OCI-LY1 (cell line): ENCODE results near the gene CIZ1.

ENCODE experiments used
- H2AFZ ChIP-seq: fragments of 200-600 bp; sonication (generic), shearing (Covaris generic); 2 replicates; pipeline ENCODE4 v1.6.0; 2014; ENCODE audit warnings: antibody characterized with exemption, mild to moderate bottlenecking, low read length
- H3F3A ChIP-seq: fragments of 200-600 bp; sonication (generic), shearing (Covaris generic); 2 replicates; pipeline ENCODE4 v1.6.0; 2014; ENCODE audit warnings: mild to moderate bottlenecking, antibody characterized with exemption, low read length, moderate library complexity; ENCODE audit not compliant: insufficient read depth
- H3K27ac ChIP-seq: fragments of 200-600 bp; sonication (generic); 2 replicates; pipeline ENCODE4 v1.5.1; 2014; ENCODE audit warnings: low read length, mixed run types, mild to moderate bottlenecking, low read depth; ENCODE audit not compliant: poor library complexity, severe bottlenecking
- H3K27me3 ChIP-seq: fragments of 200-600 bp; sonication (generic); 2 replicates; pipeline ENCODE4 v1.6.0; 2014; ENCODE audit warnings: antibody characterized with exemption, mild to moderate bottlenecking, low read length, moderate library complexity; ENCODE audit not compliant: insufficient read depth
- H3K36me3 ChIP-seq: fragments of 200-600 bp; sonication (generic); 2 replicates; pipeline ENCODE4 v1.6.1; 2014; ENCODE audit warnings: mild to moderate bottlenecking, antibody characterized with exemption, low read length, moderate library complexity, mixed read lengths; ENCODE audit not compliant: insufficient read depth
- H3K4me1 ChIP-seq: fragments of 200-600 bp; sonication (generic); 2 replicates; pipeline ENCODE4 v1.5.1; 2014; ENCODE audit warnings: mild to moderate bottlenecking, low read length, moderate library complexity; ENCODE audit not compliant: insufficient read depth, severe bottlenecking
- H3K4me2 ChIP-seq: fragments of 200-600 bp; sonication (generic), shearing (Covaris generic); 2 replicates; pipeline ENCODE4 v1.6.1; 2014; ENCODE audit warnings: low read length
- H3K4me3 ChIP-seq: fragments of 200-600 bp; sonication (generic); 2 replicates; pipeline ENCODE4 v1.5.1; 2014; ENCODE audit warnings: low read length, low read depth, mild to moderate bottlenecking, mixed read lengths; ENCODE audit not compliant: poor library complexity, severe bottlenecking
- H3K79me2 ChIP-seq: fragments of 200-600 bp; shearing (Covaris generic); 2 replicates; pipeline ENCODE4 v1.6.1; 2016; ENCODE audit warnings: mixed run types, low read length, mixed read lengths; ENCODE audit not compliant: insufficient read depth
- H3K9ac ChIP-seq: fragments of 200-600 bp; sonication (generic), shearing (Covaris generic); 2 replicates; pipeline ENCODE4 v1.6.1; 2014; ENCODE audit warnings: mild to moderate bottlenecking, low read length, mixed read lengths
- H3K9me2 ChIP-seq: fragments of 200-600 bp; sonication (generic), shearing (Covaris generic); 2 replicates; pipeline ENCODE4 v1.6.1; 2014; ENCODE audit warnings: low read depth, mild to moderate bottlenecking, low read length, mixed read lengths
- H3K9me3 ChIP-seq: fragments of 200-600 bp; shearing (Covaris generic); 2 replicates; pipeline ENCODE4 v1.6.1; 2014; ENCODE audit warnings: low read length, mixed read lengths
- H4K20me1 ChIP-seq: fragments of 200-600 bp; sonication (generic), shearing (Covaris generic); 2 replicates; pipeline ENCODE4 v1.6.0; 2016; ENCODE audit warnings: mild to moderate bottlenecking, low read length; ENCODE audit not compliant: insufficient read depth
- CTCF ChIP-seq: fragments of 200-600 bp; sonication (generic), shearing (Covaris generic); IDR thresholded peaks from 2 replicates; pipeline ENCODE4 v1.5.1; 2017; ENCODE audit warnings: mild to moderate bottlenecking, antibody characterized with exemption, low read length, moderate library complexity, mixed read lengths
- EZH2 ChIP-seq: fragments of 200-600 bp; sonication (generic), shearing (Covaris generic); IDR thresholded peaks from 2 replicates; pipeline ENCODE4 v1.8.0; 2017; ENCODE audit warnings: borderline replicate concordance, mixed run types, mild to moderate bottlenecking, antibody characterized with exemption, low read length, moderate library complexity, mixed read lengths

Gene CIZ1

DNA sequence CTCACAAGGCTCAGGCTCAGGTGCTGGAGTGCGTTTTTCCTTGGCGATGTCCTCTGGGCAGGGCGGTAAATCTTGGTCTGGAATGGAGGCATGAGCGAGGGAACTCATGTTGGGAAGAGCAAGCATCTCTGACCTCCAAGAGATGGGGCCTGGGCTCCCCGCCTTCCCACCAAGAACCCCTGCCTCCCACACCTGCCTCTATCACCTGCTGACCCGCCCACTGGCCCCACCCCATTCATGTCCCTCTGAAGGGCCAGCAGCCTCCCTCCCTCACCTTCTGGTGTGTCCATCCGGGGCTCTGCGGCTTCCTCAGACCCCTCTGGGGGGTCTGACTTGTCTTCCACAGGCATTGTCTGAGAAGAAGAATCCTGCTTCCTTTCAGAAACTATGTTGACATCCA is 10.9 kb downstream of the CIZ1 start:
- peaks cover 59% of the 10 kb centered on the region for H3K36me3 ChIP-seq

GRCh38 chr9:128180001-128180400 is 11.4 kb downstream of the CIZ1 start:
- Histone ChIP-seq H3K36me3 (peaks cover 63% of the 10 kb centered on the region), H3F3A (no peaks in the 10 kb centered on the region)

More for the DNA sequence above, 10.9 kb downstream of the CIZ1 start:
- Histone ChIP-seq H4K20me1 (no peaks in the 10 kb centered on the region), H3K9me3 (peaks cover 9% of the 10 kb centered on the region), H3K27me3 (no peaks in the 10 kb centered on the region), H3K9me2 (no peaks in the 10 kb centered on the region), H3K79me2 (no peaks in the 10 kb centered on the region), H2AFZ (no peak overlapping the region), H3K4me2 (no peak overlapping the region), H3K9ac (no peak overlapping the region), H3K4me3 (no peak overlapping the region), H3K4me1 (no peaks in the 10 kb centered on the region), H3K27ac (no peak overlapping the region), H3F3A (no peaks in the 10 kb centered on the region)
- TF ChIP-seq CTCF (no peak), EZH2 (no peak)

GRCh38 chr9:128178806-128179431 is 12.5 kb downstream of the CIZ1 start:
- Histone ChIP-seq H2AFZ (no peak overlapping the region), H3K79me2 (no peaks in the 10 kb centered on the region), H3F3A (no peaks in the 10 kb centered on the region), H3K27ac (no peak overlapping the region), H3K4me1 (no peaks in the 10 kb centered on the region), H3K9me3 (peaks cover 9% of the 10 kb centered on the region), H3K9me2 (no peaks in the 10 kb centered on the region), H3K9ac (no peak overlapping the region), H3K4me2 (no peak overlapping the region), H4K20me1 (no peaks in the 10 kb centered on the region), H3K27me3 (no peaks in the 10 kb centered on the region), H3K36me3 (peaks cover 66% of the 10 kb centered on the region), H3K4me3 (no peak overlapping the region)
- TF ChIP-seq EZH2 = no peak
- no peak for TF ChIP-seq CTCF

More at GRCh38 chr9:128180001-128180400, 11.4 kb downstream of the CIZ1 start:
- Histone ChIP-seq H3K9me3 (peaks cover 9% of the 10 kb centered on the region), H3K79me2 (no peaks in the 10 kb centered on the region), H3K27me3 (no peaks in the 10 kb centered on the region), H4K20me1 (no peaks in the 10 kb centered on the region), H3K4me3 (no peak overlapping the region), H3K4me1 (no peaks in the 10 kb centered on the region), H3K4me2 (no peak overlapping the region), H3K9ac (no peak overlapping the region), H2AFZ (no peak overlapping the region), H3K27ac (no peak overlapping the region), H3K9me2 (no peaks in the 10 kb centered on the region)
- TF ChIP-seq EZH2 (no peak), CTCF (no peak)
